Neural progenitor cell (in vitro differentiated cells): ENCODE data around the gene ZNF552.
"Not testable (repeated sequence)": the region's sequence is repeated elsewhere in the genome, so short reads cannot be mapped to it uniquely, and the experiment has no call there.

Experiments used
- CTCF ChIP-seq: fragments of 200-600 bp; sonication (generic); IDR thresholded peaks from 2 replicates; pipeline ENCODE4 v1.5.1; 2017; ENCODE audit warnings: antibody characterized with exemption, mild to moderate bottlenecking
- EZH2 ChIP-seq: fragments of 200-600 bp; sonication (generic); IDR thresholded peaks from 2 replicates; pipeline ENCODE4 v1.6.1; 2017; ENCODE audit warnings: antibody characterized with exemption, mild to moderate bottlenecking, moderate library complexity

GRCh38 chr19:57810410-57811295 is 4.1 kb downstream of the ZNF552 start:
- not testable (repeated sequence) for TF ChIP-seq CTCF, EZH2
